HG03565 (cell line): ENCODE data around the gene FAM53A.

ENCODE experiments used
- ATAC-seq: cut with Tn5 transposase; IDR thresholded peaks from one replicate; pipeline ENCODE4 v1.9.1; 2021; ENCODE audit warnings: mild to moderate bottlenecking, moderate library complexity; ENCODE audit not compliant: unreplicated experiment

Gene FAM53A

DNA sequence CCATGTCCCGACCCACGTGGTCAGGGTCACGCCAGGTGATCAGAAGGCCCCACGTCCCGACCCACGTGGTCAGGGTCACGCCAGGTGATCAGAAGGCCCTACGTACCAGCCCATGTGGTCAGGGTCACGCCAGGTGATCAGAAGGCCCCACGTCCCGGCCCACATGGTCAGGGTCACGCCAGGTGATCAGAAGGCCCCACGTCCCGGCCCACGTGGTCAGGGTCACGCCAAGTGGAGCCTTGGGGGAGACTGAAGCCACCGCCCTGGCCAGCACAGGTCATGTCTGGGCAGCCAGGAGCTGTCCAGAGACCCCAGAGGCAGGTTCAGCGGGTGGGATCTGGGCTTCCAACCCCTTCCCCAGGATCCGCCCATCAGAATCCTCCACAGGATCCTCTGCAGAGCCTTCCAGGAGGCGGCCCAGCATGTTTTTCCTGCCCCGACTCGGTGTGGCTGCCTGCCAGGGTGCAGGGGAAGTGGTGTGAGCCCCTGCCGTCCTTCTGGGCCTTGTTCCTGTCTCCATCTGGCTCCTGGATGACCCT, 58.4 kb downstream of the FAM53A start:
- no peak for ATAC-seq

DNA sequence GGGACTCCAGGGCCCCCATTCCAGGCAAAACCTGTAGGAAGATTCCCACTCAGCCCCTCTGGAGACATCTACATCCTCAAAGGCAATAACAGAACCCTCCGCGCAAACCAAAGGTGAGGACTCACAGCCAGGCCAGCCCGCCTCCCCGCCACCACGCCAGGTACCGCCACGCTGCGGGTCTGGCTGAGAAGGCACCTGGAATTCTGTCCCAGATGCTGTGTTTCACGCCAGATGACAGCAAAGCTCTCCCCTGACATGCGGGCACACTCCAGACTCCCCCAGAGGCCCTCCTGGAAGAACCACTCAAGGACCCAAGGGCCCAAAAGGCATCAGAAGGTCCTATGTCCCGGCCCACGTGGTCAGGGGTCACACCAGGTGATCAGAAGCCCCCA, 59.6 kb downstream of the FAM53A start:
- ATAC-seq: no peak

- no peak for ATAC-seq
Observed at GRCh38 chr4:1623821-1624518, 60.1 kb downstream of the FAM53A start.

GRCh38 chr4:1623400-1623799, 60.7 kb downstream of the FAM53A start:
- no peak for ATAC-seq

DNA sequence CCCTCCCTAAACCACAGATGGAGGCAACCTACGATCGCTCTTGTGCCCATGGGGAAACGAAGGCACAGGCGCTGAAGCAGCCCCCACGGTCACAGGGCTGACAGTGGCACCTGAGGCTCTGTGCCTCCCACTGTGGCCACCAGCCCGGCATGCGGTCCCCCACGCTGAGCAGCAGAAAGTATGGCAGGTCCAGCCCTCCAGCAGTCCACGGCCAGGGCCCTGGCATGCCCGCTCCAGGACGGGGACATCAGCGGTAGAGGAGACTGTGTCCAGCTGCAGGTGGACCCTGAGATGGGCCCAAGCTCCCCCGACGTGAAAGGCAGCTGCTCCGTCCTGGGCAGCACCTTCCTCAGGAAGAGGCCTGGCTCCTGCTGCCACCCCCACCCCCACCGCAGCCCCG, 61.2 kb downstream of the FAM53A start:
- ATAC-seq: no peak

DNA sequence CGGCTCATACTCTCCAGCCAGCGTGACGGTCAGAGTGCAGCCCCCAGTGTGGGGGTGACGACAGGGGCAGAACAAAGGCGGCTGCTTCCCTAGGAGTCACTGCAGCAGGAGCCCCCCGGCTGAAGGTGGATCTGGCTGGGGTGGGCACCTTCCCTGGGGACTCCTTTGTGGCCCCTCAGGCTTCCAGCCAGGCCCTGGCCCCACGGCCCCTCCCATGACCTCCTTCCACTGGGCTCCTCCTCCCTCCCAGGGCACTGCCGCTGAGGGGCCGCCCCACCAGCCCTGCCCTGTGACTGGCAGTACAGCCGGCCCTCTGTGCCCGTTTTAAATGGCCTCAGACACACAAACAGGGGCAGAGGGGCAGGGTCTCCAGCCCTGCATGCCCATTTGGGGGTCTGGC, 61.9 kb downstream of the FAM53A start:
- ATAC-seq: no peak

DNA sequence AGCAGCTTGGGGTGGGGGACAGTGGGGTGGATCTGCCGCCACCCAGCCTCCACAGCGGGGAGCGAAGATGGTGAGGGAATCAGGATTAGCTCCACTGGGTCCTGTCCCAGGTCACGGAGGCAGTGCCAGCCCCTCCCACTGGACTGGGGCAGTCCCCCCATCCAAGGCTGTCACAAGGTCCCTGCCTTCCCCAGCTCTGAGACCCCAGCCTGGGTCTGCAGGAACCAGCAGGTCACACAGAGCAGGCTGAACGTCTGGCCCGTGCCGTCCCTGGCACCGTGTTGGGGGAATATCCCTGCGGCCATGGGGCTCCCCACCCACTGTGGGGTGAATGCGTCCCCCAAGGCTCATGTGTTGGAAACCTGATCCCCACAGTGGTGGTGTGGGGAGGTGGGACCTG, 62.6 kb downstream of the FAM53A start:
- no peak for ATAC-seq

DNA sequence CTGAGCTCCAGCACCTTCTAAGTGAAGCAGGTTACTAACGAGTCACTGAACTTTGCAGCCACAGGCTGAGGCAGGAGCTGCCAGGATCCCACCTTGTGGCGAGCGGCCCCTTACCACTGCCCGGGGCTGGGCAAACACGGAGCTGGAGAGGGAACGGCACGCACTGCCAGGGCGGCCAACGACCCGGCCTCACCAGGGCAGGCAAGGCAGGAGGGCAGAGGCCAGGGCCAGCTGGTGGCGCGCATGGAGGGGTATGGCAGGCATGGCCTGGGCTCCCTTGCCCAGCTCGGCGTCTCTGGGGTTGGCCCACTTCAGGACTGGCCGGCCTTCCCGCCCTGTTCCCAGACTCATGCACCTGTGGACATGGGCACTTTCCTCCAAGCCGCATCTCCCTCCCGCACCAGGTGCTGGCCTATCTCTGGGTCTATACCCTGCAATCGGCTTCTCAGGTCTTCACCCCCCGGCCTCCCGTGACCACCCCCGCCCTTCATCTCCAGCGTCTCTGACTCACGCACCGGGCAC, 64.9 kb downstream of the FAM53A start:
- no peak for ATAC-seq

DNA sequence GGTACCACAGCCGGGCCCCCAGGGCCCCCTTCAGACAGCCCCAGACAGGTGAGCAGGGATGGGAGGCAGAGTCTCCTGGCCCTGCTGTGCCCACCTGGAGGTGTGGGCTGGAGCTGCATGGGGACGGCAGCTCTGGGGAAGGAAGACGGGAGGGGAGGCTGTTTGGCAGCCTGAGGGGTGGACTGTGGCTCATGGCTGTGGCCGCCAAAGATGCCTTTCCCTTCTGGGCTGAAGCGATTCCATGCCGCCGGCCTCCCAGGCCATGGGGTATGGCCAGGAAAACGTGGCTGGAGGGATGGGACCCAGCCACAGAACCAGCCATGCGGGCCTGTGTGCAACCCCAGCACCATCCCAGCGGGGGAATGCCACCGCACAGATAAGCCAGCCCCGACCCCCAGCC, 65.7 kb downstream of the FAM53A start:
- ATAC-seq: no peak

- ATAC-seq: no peak
Observed at GRCh38 chr4:1616557-1616930, 67.6 kb downstream of the FAM53A start.

- no peak for ATAC-seq
Observed at GRCh38 chr4:1615786-1616556, 68.1 kb downstream of the FAM53A start.

- no peak for ATAC-seq
Observed at GRCh38 chr4:1614854-1615595, 69.1 kb downstream of the FAM53A start.

DNA sequence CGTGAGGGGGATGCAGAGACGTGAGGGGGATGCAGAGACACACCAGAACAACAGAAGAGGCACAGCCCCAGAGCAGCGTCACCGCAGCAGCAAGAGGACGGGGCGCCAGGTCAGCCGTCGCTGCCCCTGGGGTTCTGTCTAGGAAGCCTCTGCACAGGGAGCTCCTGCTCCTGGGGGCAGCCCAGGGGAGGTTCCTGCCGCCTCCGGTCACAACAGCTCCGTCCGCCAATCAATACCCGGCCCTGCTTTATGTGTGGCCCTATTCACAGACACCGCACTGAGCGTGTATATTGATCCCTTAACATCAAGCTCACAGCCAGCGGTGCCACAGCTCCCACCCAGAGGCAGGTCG, 69.6 kb downstream of the FAM53A start:
- ATAC-seq: no peak

DNA sequence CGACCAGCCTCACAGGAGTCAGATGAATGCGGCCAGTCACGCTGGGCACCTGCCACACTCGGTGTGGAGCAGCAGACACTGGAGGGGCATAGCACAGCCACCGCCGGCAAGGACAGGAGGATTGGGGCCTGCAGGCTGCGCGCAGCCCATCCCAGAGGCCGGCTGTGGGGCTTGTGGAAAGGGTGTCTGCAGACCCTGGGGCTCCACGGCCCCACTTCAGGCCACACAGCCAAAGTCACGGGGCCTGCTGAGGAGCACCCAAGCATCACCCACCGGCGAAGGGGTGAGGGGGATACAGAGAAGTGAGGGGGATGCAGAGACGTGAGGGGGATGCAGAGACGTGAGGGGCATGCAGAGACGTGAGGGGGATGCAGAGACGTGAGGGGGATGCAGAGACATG, 70.1 kb downstream of the FAM53A start:
- ATAC-seq: no peak

DNA sequence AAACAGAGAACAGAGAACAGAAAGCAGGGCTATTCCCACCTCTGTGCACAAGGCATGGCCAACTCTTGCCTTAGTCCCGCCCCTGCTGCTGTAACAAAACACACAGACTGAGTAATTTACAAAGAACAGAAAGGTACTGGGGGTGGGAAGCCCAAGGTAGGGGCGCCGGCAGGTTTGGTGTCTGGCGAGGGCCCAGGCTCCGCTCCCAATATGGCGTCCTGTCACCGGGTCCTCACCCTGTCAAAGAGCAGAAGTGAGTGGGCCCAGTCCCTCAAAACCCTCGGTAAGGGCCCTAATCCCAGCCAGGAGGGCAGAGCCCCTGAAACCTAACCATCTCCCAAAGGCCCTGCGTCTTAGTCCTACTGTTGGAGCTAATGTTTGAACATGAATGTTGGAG, 71.0 kb downstream of the FAM53A start:
- no peak for ATAC-seq

DNA sequence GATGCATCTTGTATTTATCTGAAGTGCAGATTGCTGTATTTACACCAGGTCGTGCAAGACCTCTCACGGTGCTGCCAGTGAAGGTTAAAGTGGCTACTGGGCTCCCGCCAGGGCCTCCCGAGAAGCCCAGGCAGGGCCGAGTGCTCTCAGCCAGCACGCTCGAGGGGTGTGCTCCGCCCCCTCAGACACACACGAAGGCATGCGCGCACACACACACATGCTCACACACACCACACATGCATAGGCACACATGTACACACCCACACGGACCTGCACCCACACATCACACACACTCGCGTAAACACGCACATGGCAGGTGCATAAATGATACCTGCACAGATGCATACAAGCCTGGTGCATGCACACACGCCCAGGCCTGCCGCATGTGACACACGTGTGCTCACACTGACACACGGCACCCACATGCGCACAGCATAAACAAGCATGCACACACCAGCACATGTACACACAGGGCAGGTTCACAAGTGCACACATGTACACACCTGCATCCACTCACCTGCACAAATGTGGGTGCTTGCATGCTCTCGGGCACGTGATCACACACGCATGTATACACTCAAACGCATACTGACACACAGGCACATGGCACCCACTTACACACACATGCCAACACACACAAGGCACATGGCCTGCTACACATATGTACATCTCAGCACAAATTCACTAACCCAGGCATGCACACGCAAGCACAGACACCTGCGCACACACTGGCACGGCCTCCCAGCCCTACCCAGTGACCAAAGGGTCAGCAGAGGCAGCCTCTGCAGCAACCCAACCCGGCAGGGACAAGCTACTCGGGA, 71.6 kb downstream of the FAM53A start:
- ATAC-seq: no peak

DNA sequence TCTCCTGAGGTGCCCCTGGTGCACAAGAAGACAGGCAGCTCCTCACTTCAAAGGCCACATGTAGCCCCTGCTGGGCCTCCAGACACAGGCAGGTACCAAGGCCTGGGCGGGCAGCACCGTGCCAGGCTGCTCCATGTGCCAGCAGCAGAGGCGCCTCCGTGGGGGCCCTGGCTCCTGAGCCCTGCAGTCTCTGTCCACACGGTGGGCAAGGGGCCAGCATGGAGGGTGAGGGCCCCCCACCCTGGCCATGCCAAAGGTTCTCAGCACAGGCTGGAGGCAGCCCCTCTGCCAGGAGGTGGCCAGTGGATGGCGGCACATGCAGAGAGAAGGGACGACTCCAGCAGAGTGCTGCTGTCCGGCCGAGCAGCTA, 72.6 kb downstream of the FAM53A start:
- ATAC-seq: no peak

DNA sequence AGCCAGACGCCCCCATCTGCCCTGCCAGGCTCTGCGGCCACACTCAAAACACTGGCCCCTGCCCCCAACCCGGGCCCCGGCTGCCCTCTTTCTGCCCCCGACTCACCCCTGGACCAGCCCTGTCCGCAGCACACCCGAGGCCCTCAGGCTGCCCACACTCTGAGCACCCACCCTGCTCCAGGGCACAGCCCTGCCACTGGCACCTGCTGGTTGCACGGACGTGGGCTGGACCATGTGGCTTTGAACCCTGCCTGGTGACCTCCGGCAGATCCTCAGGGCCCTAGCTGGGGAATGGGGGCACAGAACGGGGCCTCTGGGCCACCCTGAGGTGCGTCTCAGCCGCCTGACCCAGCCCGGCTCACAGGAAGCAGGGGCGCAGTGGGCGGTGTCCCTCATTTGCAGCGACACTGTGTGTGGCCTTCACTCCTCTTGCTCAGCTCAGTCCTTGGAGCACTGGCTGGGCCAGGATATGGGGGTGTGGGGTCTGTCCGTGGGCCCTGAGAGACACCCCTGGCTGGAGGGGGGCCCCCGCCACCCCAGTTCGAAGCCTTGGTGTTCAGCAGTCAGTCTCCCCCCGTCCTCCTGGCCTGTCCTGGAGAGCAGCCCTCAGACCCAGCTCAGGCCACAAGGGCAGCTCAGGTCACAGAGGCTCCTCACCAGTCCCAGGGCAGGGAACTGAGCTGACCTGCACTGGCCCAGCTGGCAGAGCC, 73.2 kb downstream of the FAM53A start:
- ATAC-seq: no peak

GRCh38 chr4:1609901-1610790, 74.0 kb downstream of the FAM53A start:
- no peak for ATAC-seq
